ENCODE results near the gene ABHD16A. TPM values are rescaled to one million over a fixed set of nuclear protein-coding genes. Genes with fewer than 3 reads are reported as not detected.

ABHD16A gene
- total and polyA plus RNA-seq, 5 donors, result 28.1 to 37.0 (median 30.1) TPM

DNA sequence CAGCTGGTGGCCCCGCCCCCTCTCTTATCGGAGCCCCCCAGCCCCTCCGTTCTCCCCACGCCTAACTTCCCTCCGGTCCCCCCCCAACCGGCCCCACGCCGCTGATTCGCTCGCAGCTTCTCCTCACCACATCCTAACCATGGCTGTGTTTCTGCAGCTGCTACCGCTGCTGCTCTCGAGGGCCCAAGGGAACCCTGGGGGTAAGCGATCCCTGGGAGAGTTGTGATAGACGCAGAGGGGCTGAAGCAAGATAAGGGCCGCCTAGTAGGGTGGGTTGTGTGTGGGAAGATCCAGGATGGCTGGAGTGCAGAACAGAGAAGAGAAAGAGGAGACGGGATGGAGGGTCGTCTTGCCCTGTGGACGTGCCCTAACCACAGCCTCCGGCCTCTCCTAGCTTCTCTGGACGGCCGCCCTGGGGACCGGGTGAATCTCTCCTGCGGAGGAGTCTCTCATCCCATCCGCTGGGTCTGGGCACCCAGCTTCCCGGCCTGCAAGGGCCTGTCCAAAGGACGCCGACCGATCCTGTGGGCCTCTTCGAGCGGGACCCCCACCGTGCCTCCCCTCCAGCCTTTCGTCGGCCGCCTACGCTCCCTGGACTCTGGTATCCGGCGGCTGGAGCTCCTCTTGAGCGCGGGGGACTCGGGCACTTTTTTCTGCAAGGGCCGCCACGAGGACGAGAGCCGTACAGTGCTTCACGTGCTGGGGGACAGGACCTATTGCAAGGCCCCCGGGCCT, 20.3 kb upstream of the ABHD16A start, which contains the start of gene MPIG6B:
MPIG6B (plus strand) TSS at position 129 of the 735 bp plus-strand sequence; CDS start at position 140, 11 bp downstream.
- Histone ChIP-seq H3K9me3 (ENCODE audit: control insufficient read depth, low read length) (no peaks in the 10 kb centered on the region), H3K4me1 (ENCODE audit: control insufficient read depth, insufficient read depth, low read length) (no peaks in the 10 kb centered on the region), H3K4me3 (ENCODE audit: low read length) (no peak within 1 kb of the TSS), H3K27ac (ENCODE audit: low read length) (no peak within 1 kb of the TSS), H3K27me3 (ENCODE audit: control insufficient read depth, insufficient read depth) (no peaks in the 10 kb centered on the region)
- intact Hi-C loops (cut with DNase I), result loop anchor here in 1 of 4 donors (10.0 kb wide), 1 partner anchor 111 kb away; no protein-coding TSS in a partner anchor
- ATAC-seq (no peak), DNase-seq (peak in 2 of 3 donors; percentile 31 to 53)
- WGBS, result 56% methylated on average over 46 of the region's 46 CpGs

DNA sequence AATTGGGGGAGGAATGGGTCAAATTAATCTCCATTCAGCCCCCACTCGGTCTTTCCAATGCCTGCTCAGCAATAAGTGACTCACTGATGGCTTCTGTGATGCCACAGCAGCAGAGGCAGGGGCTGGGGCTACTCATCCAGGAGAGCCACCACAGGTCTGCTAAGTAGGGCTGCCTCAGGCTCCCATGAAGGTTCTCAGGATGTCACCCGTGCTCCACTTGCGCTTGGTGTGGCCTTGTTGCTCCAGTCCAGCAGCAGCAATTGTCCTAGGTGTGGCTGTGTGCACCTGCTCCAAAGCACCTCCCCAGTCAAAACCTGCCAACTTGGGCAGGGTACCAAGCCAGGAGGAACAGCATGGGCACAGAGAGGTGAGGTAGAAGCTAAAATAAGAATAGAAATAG, 19.0 kb upstream of the ABHD16A start:
- no peak overlapping the region for H3K27ac ChIP-seq (ENCODE audit: low read length)
- intact Hi-C loops (cut with DNase I), result loop anchor here in 1 of 4 donors (10.0 kb wide), 1 partner anchor 113 kb away; no protein-coding TSS in a partner anchor
- no peaks in the 10 kb centered on the region for H3K4me1 ChIP-seq (ENCODE audit: control insufficient read depth, insufficient read depth, low read length)
- H3K27me3 ChIP-seq (ENCODE audit: control insufficient read depth, insufficient read depth), result no peaks in the 10 kb centered on the region
- 94% methylated on average over 3 of the region's 3 CpGs for WGBS
- H3K4me3 ChIP-seq (ENCODE audit: low read length), result no peak overlapping the region
- H3K9me3 ChIP-seq (ENCODE audit: control insufficient read depth, low read length), result no peaks in the 10 kb centered on the region
- DNase-seq (peak in 1 of 3 donors; percentile 36), ATAC-seq (no peak)

DNA sequence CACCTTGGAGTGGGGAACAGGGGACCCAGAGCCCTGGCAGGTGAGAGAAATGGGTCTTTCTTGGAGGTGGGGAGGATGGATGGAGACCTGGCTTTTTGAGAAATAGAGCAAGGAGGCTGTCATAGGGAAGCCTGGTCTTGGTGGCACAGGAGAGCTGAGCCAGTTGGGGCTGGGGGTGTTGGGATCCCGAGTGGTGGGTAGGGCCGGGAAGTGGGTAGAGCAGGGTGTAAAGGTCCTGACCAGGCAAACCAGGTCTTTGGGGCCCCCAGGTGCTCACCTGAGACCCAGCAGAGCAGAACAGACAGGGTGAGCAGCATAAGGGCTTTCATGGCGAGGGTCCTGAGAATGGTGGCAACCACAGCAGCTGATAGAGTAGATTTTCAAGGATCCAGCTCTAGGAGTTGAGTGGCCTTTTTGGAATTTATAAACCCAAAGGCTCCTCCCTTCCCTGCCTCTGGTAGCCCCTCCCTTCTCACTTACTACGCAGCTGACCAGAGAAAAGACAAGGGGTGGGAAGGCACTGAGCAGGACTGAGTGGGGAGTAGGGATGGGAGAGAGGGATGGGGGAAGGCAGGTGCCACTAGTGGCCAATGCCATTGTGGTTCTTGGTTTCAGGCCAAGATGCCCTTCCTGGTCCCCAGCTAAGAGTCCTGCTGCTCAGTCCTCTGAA, 18.4 kb upstream of the ABHD16A start, which contains the start of gene LY6G6C:
LY6G6C (minus strand) TSS at position 396 of the 670 bp plus-strand sequence; CDS start at position 329, 67 bp downstream.
- WGBS, result 90% methylated on average over 4 of the region's 4 CpGs
- no peak for DNase-seq
- intact Hi-C loops (cut with DNase I), result loop anchor here in 1 of 4 donors (10.0 kb wide), 1 partner anchor 113 kb away; no protein-coding TSS in a partner anchor

GRCh38 chr6:31720196-31720770, 17.2 kb upstream of the ABHD16A start:
- Histone ChIP-seq H3K27ac (ENCODE audit: low read length) (no peak overlapping the region), H3K27me3 (ENCODE audit: control insufficient read depth, insufficient read depth) (no peaks in the 10 kb centered on the region), H3K4me3 (ENCODE audit: low read length) (no peak overlapping the region), H3K9me3 (ENCODE audit: control insufficient read depth, low read length) (no peaks in the 10 kb centered on the region), H3K4me1 (ENCODE audit: control insufficient read depth, insufficient read depth, low read length) (no peaks in the 10 kb centered on the region)
- intact Hi-C loops (cut with DNase I), result loop anchor here in 1 of 4 donors (10.0 kb wide), 1 partner anchor 115 kb away; no protein-coding TSS in a partner anchor
- ATAC-seq (no peak), DNase-seq (no peak)
- 83% methylated on average over 5 of the region's 5 CpGs for WGBS

More for the DNA sequence above, 18.4 kb upstream of the ABHD16A start, which contains the start of gene LY6G6C:
- H3K4me3 ChIP-seq (ENCODE audit: low read length), result no peak within 1 kb of the TSS
- ATAC-seq, result no peak
- H3K27me3 ChIP-seq (ENCODE audit: control insufficient read depth, insufficient read depth), result no peaks in the 10 kb centered on the region
- H3K4me1 ChIP-seq (ENCODE audit: control insufficient read depth, insufficient read depth, low read length), result no peaks in the 10 kb centered on the region
- no peak within 1 kb of the TSS for H3K27ac ChIP-seq (ENCODE audit: low read length)
- no peaks in the 10 kb centered on the region for H3K9me3 ChIP-seq (ENCODE audit: control insufficient read depth, low read length)

GRCh38 chr6:31719001-31719400, 15.9 kb upstream of the ABHD16A start:
- Histone ChIP-seq H3K27ac (ENCODE audit: low read length) (no peak overlapping the region), H3K4me1 (ENCODE audit: control insufficient read depth, insufficient read depth, low read length) (no peaks in the 10 kb centered on the region), H3K27me3 (ENCODE audit: control insufficient read depth, insufficient read depth) (no peaks in the 10 kb centered on the region), H3K9me3 (ENCODE audit: control insufficient read depth, low read length) (no peaks in the 10 kb centered on the region), H3K4me3 (ENCODE audit: low read length) (no peak overlapping the region)
- no peak for DNase-seq
- ATAC-seq, result no peak
- 85% methylated on average over 6 of the region's 6 CpGs for WGBS
- intact Hi-C loops (cut with DNase I), result no loop called here

DNA sequence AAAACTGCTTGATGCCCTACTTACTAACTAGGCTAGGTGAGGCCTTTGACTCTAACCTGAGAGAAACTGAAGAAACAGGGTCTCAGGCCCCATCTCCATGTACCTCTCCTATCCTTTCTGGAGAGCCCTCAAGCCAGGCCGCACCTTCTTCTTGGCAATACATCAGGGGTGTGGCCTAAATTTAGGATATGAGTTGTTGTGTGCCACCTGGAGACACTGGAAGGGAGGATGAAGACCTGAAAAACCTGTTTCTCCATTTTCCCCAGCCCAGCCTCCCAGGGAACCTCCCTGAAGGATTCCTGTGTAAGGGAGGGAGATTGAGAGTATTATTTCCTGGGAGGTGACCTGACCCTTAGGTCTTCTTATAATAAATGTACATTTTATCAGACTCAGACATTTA, 15.1 kb upstream of the ABHD16A start:
- ATAC-seq (no peak), DNase-seq (no peak)
- Histone ChIP-seq H3K4me1 (ENCODE audit: control insufficient read depth, insufficient read depth, low read length) (no peaks in the 10 kb centered on the region), H3K9me3 (ENCODE audit: control insufficient read depth, low read length) (no peaks in the 10 kb centered on the region), H3K27me3 (ENCODE audit: control insufficient read depth, insufficient read depth) (no peaks in the 10 kb centered on the region), H3K4me3 (ENCODE audit: low read length) (no peak overlapping the region), H3K27ac (ENCODE audit: low read length) (no peak overlapping the region)
- intact Hi-C loops (cut with DNase I), result no loop called here
- 86% methylated on average over 1 of the region's 1 CpG for WGBS

DNA sequence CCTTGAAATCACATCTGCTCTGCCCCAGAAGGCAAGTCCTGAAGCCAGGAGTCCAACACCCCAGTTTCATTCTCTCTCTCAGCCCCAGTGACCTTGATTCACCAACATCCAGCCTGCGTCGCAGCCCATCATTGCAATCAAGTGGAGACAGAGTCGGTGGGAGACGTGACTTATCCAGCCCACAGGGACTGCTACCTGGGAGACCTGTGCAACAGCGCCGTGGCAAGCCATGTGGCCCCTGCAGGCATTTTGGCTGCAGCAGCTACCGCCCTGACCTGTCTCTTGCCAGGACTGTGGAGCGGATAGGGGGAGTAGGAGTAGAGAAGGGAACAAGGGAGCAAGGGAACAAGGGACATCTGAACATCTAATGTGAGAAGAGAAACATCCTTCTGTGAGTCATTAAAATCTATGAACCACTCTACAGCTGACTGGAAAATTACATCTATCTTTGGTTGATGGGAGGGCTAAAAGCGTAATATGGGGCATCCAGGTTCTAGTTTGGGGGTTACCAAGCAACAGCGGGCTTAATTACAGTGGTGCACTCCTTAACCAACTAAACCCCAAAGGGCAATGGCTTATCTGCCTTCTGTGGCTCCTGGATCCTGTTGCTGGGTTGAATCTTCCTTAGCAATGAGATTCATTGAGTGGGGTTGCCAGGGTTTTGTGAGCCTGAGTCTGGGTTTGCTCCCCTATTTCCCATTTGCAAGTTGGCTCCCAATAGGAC, 14.5 kb upstream of the ABHD16A start:
- H3K9me3 ChIP-seq (ENCODE audit: control insufficient read depth, low read length), result no peaks in the 10 kb centered on the region
- DNase-seq (no peak), ATAC-seq (no peak)
- H3K27me3 ChIP-seq (ENCODE audit: control insufficient read depth, insufficient read depth), result no peaks in the 10 kb centered on the region
- WGBS, result 66% methylated on average over 10 of the region's 10 CpGs
- intact Hi-C loops (cut with DNase I), result no loop called here
- no peak overlapping the region for H3K4me3 ChIP-seq (ENCODE audit: low read length)
- H3K4me1 ChIP-seq (ENCODE audit: control insufficient read depth, insufficient read depth, low read length), result no peaks in the 10 kb centered on the region
- no peak overlapping the region for H3K27ac ChIP-seq (ENCODE audit: low read length)

DNA sequence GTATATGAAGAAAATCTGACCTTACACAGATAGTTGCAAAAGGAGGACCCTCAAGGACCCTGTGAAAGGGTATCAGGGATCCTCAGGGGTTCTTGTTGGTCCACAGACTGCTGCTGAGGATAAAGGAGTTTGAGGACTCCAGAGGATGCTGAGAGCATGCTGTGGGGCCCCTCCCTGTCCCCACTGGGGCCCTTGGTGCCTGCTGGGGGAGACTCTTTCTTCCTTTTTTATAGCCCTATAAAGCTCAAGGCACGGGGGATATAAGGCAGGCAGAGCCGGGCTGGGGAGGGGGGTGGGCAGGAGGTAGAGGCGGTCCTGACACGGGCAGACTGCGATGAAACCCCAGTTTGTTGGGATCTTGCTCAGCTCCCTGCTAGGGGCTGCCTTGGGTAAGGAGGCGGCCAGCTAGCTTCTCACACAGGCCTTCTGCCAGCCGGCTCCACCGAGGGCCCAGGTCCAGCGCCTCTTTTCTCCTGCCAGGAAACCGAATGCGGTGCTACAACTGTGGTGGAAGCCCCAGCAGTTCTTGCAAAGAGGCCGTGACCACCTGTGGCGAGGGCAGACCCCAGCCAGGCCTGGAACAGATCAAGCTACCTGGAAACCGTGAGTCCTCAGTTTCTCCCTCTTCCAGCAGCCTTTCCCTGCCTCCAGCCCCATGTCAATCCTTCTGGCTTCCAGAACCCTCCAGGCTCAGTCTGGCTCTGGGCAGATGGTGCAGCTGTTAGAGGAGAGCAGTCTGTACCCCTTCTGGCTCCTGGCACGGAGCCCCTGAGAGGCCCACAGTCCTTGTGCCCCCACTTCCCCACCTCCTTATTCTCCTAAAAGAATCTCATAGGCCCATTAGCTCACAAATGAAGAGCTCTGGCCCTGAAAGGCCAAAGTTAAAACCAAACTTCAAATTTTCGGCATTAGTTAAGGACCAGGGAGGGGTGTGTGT, 12.2 kb upstream of the ABHD16A start, which contains the start of gene LY6G6D:
LY6G6D (plus strand) TSS at position 327 of the 937 bp plus-strand sequence; CDS start at position 335, 8 bp downstream.
- Histone ChIP-seq H3K9me3 (ENCODE audit: control insufficient read depth, low read length) (no peaks in the 10 kb centered on the region), H3K27ac (ENCODE audit: low read length) (no peak within 1 kb of the TSS), H3K27me3 (ENCODE audit: control insufficient read depth, insufficient read depth) (no peaks in the 10 kb centered on the region), H3K4me1 (ENCODE audit: control insufficient read depth, insufficient read depth, low read length) (no peaks in the 10 kb centered on the region), H3K4me3 (ENCODE audit: low read length) (no peak within 1 kb of the TSS)
- intact Hi-C loops (cut with DNase I), result no loop called here
- WGBS, result 72% methylated on average over 16 of the region's 16 CpGs
- DNase-seq (no peak), ATAC-seq (no peak)

DNA sequence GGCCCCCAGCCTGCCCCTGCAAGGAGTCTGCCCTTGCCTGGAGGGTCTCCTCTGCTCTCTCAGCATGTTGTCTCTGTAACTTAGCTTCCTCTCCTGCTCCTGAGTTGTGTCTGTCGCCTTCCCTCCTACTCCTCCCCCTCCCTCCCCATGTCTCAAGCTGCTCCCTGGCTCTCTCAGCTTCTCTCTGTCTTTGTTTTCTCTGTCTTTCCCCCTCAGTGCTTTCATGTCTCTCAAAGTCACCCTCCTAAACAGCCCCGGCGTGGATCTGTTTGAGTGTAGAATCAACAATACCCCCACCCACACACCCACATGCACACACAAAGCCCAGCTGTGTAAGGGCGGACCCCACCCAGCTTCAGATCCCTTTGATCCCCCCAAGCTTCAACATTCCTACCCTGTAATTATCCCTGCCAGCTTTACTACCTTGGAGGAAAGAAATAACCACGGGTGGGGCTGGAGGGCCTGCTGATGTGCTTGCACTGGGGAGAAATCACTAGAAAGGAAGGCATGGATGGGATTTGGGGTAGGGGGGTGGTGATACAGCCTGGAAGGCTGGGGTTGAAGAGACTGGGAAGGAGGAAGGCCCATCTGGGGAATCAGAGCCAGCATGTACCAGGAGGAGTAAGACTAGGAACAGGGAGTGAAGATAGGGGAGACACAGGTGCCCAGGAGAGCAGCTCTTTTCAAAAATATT, 11.0 kb upstream of the ABHD16A start:
- ATAC-seq, result no peak
- H3K27ac ChIP-seq (ENCODE audit: low read length), result no peak overlapping the region
- WGBS, result 47% methylated on average over 5 of the region's 5 CpGs
- no peaks in the 10 kb centered on the region for H3K9me3 ChIP-seq (ENCODE audit: control insufficient read depth, low read length)
- intact Hi-C loops (cut with DNase I), result no loop called here
- no peak overlapping the region for H3K4me3 ChIP-seq (ENCODE audit: low read length)
- no peaks in the 10 kb centered on the region for H3K27me3 ChIP-seq (ENCODE audit: control insufficient read depth, insufficient read depth)
- no peak for DNase-seq
- H3K4me1 ChIP-seq (ENCODE audit: control insufficient read depth, insufficient read depth, low read length), result no peaks in the 10 kb centered on the region
